ENCODE measurements around the gene DNAJB13. TPM values are rescaled to one million over a fixed set of nuclear protein-coding genes. Genes with fewer than 3 reads are reported as not detected.

DNAJB13 gene
- total and polyA plus RNA-seq, 3 donors from 2014 or later = 8.1 to 49.3 (median 14.3) TPM

DNA sequence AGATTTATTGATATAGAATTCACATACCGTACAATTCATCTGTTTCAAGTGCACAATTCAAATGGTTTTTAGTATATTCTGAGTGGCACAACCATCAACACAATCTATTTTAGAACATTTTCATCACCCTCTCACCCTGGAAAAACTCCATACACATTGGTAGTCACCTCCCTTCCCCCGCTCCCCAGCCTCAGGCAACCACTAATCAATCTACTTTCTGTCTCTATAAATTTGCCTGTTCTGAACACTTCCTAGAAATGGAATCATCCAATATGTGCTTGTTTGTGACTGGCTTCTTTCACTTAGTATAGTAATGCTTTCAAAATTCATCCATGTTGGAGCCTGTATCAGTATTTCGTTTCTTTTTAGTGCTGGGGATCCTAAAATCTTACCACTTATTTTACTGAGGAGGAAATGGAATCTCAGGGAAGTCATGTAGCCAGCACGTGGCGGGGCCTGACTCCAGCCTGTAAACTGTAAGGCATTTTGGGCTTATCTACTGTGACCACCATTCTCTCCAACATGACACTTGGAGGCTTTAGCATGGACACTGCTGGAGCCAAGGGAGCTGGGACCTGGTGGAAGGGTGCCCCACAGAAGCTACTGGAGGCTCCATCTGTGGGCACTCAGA is 59.0 kb downstream of the DNAJB13 start:
- Histone ChIP-seq H3K27me3 (no peaks in the 10 kb centered on the region), H3K4me3 (no peak overlapping the region), H3K36me3 (ENCODE audit: low read depth, missing control alignments) (no peaks in the 10 kb centered on the region), H3K9me3 (no peaks in the 10 kb centered on the region), H3K4me1 (no peaks in the 10 kb centered on the region), H3K27ac (no peak overlapping the region)
- 85 to 91% methylated on average over 5 of the region's 5 CpGs for WGBS, 2 donors
- TF ChIP-seq POLR2A (IDR thresholded peaks at IDR 0.05) = no peak
- TF ChIP-seq, protein P1, sequence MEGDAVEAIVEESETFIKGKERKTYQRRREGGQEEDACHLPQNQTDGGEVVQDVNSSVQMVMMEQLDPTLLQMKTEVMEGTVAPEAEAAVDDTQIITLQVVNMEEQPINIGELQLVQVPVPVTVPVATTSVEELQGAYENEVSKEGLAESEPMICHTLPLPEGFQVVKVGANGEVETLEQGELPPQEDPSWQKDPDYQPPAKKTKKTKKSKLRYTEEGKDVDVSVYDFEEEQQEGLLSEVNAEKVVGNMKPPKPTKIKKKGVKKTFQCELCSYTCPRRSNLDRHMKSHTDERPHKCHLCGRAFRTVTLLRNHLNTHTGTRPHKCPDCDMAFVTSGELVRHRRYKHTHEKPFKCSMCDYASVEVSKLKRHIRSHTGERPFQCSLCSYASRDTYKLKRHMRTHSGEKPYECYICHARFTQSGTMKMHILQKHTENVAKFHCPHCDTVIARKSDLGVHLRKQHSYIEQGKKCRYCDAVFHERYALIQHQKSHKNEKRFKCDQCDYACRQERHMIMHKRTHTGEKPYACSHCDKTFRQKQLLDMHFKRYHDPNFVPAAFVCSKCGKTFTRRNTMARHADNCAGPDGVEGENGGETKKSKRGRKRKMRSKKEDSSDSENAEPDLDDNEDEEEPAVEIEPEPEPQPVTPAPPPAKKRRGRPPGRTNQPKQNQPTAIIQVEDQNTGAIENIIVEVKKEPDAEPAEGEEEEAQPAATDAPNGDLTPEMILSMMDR (IDR thresholded peaks at IDR 0.05) = no peak
- no peak for DNase-seq
- intact Hi-C loops (cut with DNase I; ENCODE audit: low total_unique reads) = no loop called here

DNA sequence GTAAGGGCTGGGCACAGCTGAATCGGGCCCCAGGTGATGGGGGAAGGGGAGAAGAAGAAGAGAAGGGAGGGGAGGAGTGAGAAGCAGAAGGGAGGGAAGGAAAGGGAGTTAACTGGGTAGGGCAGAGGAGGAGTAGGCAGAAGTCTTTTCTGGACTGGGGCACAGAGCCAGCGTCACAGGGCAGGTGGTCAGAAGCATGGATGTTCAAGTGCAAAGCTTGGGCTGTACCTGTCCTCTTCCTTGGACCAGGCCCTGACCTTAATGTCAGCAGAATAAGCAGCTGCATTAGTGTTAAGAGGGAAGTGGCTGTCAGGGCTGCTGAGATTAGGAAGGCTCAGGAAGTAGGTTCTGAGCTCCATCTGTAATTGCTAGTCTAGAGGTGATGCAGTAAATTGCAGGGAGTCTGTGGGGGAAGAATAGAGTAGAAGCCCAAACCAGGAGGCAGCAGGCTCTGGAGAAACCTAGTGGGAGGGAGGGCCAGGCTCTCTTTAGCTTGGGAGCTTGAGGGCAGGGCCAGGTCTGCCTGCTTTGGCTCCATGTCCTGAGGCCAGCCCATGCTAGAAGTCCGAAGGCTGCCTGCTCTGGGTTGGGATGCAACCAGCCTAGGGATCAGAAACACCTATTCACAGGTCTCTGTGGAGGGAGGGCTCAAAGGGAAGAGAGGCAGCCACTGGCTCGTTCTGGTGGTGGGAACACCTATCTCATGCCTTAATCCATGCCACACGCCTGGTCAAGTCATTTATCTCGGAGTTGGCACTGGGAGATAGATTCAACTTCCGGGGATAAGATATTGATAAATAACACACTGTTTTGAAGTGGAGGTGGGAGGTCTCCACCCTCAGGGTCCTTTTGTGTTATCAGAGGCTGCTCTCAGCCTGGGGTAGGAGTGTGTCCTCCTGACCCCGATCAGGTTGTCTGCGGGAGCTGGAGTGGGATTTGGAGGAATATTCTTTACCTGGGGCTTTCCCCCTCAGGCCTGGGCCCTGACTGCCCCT is 59.8 kb downstream of the DNAJB13 start:
- Histone ChIP-seq H3K27ac (no peak overlapping the region), H3K27me3 (no peaks in the 10 kb centered on the region), H3K9me3 (no peaks in the 10 kb centered on the region), H3K4me1 (no peaks in the 10 kb centered on the region), H3K4me3 (no peak overlapping the region), H3K36me3 (ENCODE audit: low read depth, missing control alignments) (no peaks in the 10 kb centered on the region)
- 88 to 95% methylated on average over 9 of the region's 9 CpGs for WGBS, 2 donors
- DNase-seq = no peak
- intact Hi-C loops (cut with DNase I; ENCODE audit: low total_unique reads) = no loop called here
- TF ChIP-seq, protein P1 (IDR thresholded peaks at IDR 0.05) = no peak
- no peak for TF ChIP-seq POLR2A (IDR thresholded peaks at IDR 0.05)

DNA sequence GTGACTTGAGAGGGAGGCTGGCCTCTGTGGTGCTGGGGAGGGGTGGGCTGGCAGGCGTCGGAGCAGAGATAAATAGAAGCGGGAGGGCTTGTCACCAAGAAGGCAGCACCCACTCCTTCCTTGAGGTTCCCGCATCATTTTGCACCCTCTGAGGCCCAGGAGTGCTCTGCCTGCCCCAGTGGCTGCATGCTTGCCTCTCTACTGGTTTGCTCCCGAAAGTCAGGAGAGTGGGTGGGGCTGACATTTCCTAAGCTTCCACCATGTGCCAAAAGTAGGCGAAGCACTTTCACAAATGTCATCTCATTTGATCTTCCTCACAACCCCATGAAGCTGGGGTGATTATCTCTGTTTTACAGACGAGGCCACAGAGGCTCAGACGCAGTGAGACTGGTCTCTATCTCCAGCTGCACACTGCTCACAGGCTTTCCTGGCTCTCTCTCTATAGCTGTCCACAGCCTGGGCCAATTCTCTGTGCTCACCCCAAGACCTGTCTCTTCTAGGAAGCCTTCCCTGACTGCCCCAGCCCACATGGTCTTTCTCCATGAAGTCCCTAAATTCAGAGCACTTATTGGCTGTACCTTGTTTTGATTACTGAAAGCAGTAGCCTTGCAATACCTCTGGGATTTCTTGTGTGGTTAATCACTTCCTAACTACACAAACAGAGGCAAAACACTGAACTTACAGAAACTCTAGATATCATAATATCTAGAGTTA is 60.7 kb downstream of the DNAJB13 start:
- intact Hi-C loops (cut with DNase I; ENCODE audit: low total_unique reads) = no loop called here
- Histone ChIP-seq H3K4me1 (no peaks in the 10 kb centered on the region), H3K4me3 (no peak overlapping the region), H3K27ac (no peak overlapping the region), H3K9me3 (no peaks in the 10 kb centered on the region), H3K27me3 (no peaks in the 10 kb centered on the region), H3K36me3 (ENCODE audit: low read depth, missing control alignments) (no peaks in the 10 kb centered on the region)
- WGBS, 2 donors = 84 to 91% methylated on average over 6 to 8 of the region's 8 CpGs
- TF ChIP-seq, protein P1 (IDR thresholded peaks at IDR 0.05) = no peak
- TF ChIP-seq POLR2A (IDR thresholded peaks at IDR 0.05) = no peak
- no peak for DNase-seq

GRCh38 chr11:74012074-74012809 is 61.4 kb downstream of the DNAJB13 start:
- WGBS, 2 donors = 94% methylated on average over 14 of the region's 14 CpGs
- no peaks in the 10 kb centered on the region for H3K36me3 ChIP-seq (ENCODE audit: low read depth, missing control alignments)
- no peak for DNase-seq

More at GRCh38 chr11:74012074-74012809, 61.4 kb downstream of the DNAJB13 start:
- intact Hi-C loops (cut with DNase I; ENCODE audit: low total_unique reads) = no loop called here
- Histone ChIP-seq H3K4me3 (no peak overlapping the region), H3K4me1 (no peaks in the 10 kb centered on the region), H3K27me3 (no peaks in the 10 kb centered on the region), H3K27ac (no peak overlapping the region), H3K9me3 (no peaks in the 10 kb centered on the region)
- TF ChIP-seq, protein P1 (IDR thresholded peaks at IDR 0.05) = no peak
- TF ChIP-seq POLR2A (IDR thresholded peaks at IDR 0.05) = no peak
